Epithelial cell of proximal tubule (primary cell): Measurements from ENCODE around the gene OR51D1. TPM values are rescaled to one million over a fixed set of nuclear protein-coding genes. Genes with fewer than 3 reads are reported as not detected.

ENCODE experiments used
- DNase-seq: peaks from one replicate; pipeline ENCODE4 v3.0.0-alpha.2; 2011; ENCODE audit warnings: low read depth
- H3K4me3 ChIP-seq: 2 replicates; pipeline ENCODE4 v1.5.1; 2011; ENCODE audit warnings: low read depth, mild to moderate bottlenecking, low read length
- total RNA-seq: library from RNA; depleted of rRNA; stranded (reverse); fragments of >200 nt; gene quantifications from 2 replicates; pipeline ENCODE4 v1.2.3, GENCODE V29; 2015
- TF ChIP-seq, protein P1 (sequence below): conservative IDR thresholded peaks from 2 replicates; pipeline ENCODE4 v1.5.1; 2012; ENCODE audit warnings: low read depth, mild to moderate bottlenecking, low read length

Gene OR51D1
- total RNA-seq, 1 donor from 2014 or later: not detected

DNA sequence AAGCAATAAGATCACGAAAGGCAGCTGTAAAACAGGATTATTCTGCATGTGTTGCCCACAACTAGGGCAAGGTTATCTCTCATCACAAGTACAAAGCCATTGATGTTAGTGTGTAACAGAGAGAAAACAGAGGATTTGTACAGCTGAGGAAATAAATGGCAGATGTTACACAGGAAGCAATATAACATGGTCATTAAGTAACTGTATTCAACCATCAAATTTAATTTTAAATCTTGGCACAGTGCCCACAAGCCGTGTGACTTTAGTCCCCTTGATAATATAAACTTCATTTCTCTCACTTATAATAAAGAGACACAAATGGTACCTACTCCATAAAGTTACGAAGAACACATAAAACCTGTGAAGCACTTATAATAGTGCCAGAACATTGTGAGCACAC, 43.1 kb downstream of the OR51D1 start:
- TF ChIP-seq, protein P1, sequence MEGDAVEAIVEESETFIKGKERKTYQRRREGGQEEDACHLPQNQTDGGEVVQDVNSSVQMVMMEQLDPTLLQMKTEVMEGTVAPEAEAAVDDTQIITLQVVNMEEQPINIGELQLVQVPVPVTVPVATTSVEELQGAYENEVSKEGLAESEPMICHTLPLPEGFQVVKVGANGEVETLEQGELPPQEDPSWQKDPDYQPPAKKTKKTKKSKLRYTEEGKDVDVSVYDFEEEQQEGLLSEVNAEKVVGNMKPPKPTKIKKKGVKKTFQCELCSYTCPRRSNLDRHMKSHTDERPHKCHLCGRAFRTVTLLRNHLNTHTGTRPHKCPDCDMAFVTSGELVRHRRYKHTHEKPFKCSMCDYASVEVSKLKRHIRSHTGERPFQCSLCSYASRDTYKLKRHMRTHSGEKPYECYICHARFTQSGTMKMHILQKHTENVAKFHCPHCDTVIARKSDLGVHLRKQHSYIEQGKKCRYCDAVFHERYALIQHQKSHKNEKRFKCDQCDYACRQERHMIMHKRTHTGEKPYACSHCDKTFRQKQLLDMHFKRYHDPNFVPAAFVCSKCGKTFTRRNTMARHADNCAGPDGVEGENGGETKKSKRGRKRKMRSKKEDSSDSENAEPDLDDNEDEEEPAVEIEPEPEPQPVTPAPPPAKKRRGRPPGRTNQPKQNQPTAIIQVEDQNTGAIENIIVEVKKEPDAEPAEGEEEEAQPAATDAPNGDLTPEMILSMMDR: no peak
- no peak overlapping the region for H3K4me3 ChIP-seq
- DNase-seq: no peak

GRCh38 chr11:4682623-4683419, 45.5 kb downstream of the OR51D1 start:
- no peak for DNase-seq
- H3K4me3 ChIP-seq: no peak overlapping the region
- TF ChIP-seq, protein P1: no peak

- H3K4me3 ChIP-seq: no peak overlapping the region
- no peak for DNase-seq
- TF ChIP-seq, protein P1: no peak
Measured at GRCh38 chr11:4684631-4685285, 47.5 kb downstream of the OR51D1 start.

Other genes with a start within 250 kb of the OR51D1 start
- 18.3 and 24.2 TPM in 2 replicates for gene TRIM21, start 243.8 kb upstream of the OR51D1 start, total RNA-seq
- gene OR52K2, start 188.2 kb upstream of the OR51D1 start, total RNA-seq: not detected in 2 replicates
- not detected in 2 replicates for gene OR52K1, start 154.8 kb upstream of the OR51D1 start, total RNA-seq
- gene OR52M1, start 92.3 kb upstream of the OR51D1 start, total RNA-seq: not detected in 2 replicates
- gene OR52I2, start 55.7 kb upstream of the OR51D1 start, total RNA-seq: not detected in 2 replicates
- not detected in 2 replicates for gene OR52I1, start 43.4 kb upstream of the OR51D1 start, total RNA-seq
- gene TRIM68, start 29.2 kb upstream of the OR51D1 start, total RNA-seq: 7.9 and 8.5 TPM in 2 replicates
- gene OR51E1, start 6.5 kb downstream of the OR51D1 start, total RNA-seq: not detected in 2 replicates
- gene OR51E2, start 60.4 kb downstream of the OR51D1 start, total RNA-seq: not detected in 2 replicates
- not detected in 2 replicates for gene MMP26, start 67.3 kb downstream of the OR51D1 start, total RNA-seq
- not detected in 2 replicates for gene OR51F1, start 132.5 kb downstream of the OR51D1 start, total RNA-seq
- not detected in 2 replicates for gene OR52R1, start 166.9 kb downstream of the OR51D1 start, total RNA-seq
- not detected in 2 replicates for gene OR51F2, start 183.8 kb downstream of the OR51D1 start, total RNA-seq
- gene OR51S1, start 211.7 kb downstream of the OR51D1 start, total RNA-seq: not detected in 2 replicates
- not detected in 2 replicates for gene OR51T1, start 244.4 kb downstream of the OR51D1 start, total RNA-seq